ENCODE data around the gene TNRC6C.
A peak's percentile ranks its signal among the peaks of the same experiment; 100 is the strongest.
"Not testable (repeated sequence)": the region's sequence is repeated elsewhere in the genome, so short reads cannot be mapped to it uniquely, and the experiment has no call there.

Gene TNRC6C

GRCh38 chr17:78128551-78129350 lies 170.2 kb downstream of the TNRC6C start, which contains the start of gene TMC6:
Gene TMC6 (minus strand): TSS chr17:78128755. CDS start chr17:78126832, 1,923 bp downstream.
- no peak for DNase-seq

GRCh38 chr17:78129351-78130089 lies 171.0 kb downstream of the TNRC6C start:
- DNase-seq: no peak

- DNase-seq: no peak
Observed at GRCh38 chr17:78130090-78130436, 171.6 kb downstream of the TNRC6C start.

GRCh38 chr17:78130437-78131101 lies 172.1 kb downstream of the TNRC6C start, which contains the start of gene TMC8:
Gene TMC8 (plus strand): TSS chr17:78130771. CDS start chr17:78131589, 818 bp downstream.
- no peak for DNase-seq

- DNase-seq: no peak
Observed at GRCh38 chr17:78131172-78132083, 172.9 kb downstream of the TNRC6C start.

DNA sequence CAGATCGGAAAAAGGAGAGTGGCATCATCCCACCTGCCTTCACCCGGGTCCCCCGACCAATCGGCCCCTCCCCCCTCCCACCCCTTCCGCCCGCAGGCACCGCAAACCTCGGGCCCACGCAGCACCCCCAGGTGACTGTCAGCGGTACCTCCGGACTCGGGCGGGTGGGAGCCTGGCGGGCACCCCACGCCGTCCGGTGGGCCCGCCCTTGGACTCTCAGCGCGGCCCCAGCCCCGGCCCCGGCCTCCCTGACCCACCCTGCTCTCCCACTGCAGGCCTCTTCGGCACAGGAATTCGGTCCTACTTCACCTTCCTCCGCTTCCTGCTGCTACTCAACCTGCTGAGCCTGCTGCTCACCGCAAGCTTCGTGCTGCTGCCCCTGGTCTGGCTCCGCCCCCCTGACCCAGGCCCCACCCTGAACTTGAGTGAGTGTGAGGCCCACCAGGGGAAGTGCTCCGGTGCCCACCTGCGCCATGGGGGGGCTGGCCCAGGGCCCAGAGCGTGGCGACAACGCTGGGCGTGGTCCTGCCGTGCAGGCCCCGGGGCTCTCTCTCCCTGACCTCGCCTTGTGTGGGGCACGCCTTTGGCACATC lies 173.7 kb downstream of the TNRC6C start:
- DNase-seq: no peak

GRCh38 chr17:78132767-78133178 lies 174.3 kb downstream of the TNRC6C start:
- DNase-seq: no peak

DNA sequence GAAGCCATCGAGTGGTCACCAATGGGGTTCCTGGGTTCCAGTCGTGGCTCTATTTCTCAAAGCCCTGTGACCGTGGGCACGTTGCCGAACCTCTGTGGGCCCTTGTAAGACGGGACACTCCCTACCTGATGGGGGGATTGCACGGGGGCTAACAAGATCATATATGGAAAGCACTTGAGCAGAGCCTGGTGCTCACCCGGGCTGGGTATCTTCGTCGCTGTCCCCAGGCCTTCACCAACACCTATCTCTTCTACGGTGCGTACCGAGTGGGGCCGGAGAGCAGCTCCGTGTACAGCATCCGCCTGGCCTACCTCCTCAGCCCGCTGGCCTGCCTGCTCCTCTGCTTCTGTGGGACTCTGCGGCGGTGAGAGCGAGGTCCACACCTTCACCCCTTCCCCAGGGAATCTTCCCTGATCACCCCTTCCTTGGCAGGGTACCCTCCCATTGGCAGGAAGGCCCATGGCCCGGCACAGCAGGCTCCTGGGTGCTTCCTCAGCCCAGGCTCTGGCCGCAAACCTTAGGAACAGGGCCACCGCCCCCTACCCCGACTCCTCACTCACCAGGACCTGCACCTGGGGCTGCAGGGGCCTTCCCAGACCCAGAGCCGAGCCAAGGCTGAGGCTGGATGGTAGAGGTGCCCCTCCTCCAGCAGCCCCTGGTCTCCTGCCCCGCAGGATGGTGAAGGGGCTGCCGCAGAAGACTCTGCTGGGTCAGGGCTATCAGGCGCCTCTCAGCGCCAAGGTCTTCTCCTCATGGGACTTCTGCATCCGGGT lies 174.9 kb downstream of the TNRC6C start:
- DNase-seq: no peak

DNA sequence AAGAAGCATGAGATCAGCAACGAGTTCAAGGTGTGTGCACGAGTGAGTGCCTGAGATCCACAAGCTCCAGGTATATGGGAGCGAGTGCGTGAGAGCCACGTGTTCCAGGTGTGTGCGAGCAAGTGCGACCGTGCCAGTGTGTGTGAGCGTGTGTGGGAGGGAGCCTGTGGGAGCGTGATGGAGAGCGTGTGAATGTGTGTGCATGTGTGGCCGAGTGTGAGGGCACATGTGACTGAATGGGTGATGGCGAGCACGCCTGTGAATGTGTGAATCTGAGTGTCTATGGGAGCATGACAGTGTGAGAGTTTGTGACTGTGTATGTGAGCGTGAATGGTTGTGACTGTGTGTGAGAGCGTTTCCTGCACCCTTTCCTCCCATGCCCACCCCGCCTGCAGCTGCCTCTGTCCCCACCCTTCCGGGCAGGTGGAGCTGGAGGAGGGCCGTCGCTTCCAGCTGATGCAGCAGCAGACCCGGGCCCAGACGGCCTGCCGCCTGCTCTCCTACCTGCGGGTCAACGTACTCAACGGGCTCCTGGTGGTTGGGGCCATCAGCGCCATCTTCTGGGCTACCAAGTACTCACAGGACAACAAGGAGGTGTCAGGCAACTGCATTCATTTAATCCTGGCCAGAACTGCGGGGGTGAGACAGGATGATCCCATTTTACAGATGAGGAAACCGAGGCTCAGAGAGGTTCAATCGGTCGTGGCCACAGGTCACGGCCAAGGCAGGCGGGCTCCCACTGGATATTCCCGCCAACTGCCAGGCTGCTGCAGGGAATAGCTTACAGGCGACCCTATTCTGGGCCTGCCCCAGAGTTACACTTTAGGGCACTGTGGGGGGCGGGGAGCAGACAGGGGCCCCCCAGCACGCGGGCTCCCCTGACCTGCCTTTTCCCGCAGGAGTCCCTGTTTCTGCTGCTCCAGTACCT lies 175.7 kb downstream of the TNRC6C start:
- no peak for DNase-seq

DNA sequence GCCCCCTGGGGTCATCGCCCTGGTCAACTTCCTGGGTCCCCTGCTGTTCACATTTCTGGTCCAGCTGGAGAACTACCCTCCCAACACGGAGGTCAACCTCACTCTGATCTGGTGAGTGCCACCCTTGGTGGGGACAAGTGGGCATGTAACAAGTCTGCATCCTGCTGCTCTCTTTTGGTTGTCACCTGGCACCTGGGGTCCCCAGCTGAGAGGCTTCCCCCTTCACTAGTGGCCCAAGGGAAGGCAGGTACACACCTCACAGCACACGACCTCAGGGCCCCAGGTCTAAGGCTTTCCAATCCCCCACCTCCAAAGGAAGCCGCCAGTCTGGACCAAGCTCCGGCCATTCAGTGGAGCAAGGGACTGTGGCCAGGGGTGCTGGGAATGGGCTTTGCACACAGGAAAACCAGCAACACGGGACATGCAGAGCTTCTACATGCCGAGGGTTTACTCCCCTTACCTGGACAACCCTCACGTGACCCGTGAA lies 176.4 kb downstream of the TNRC6C start:
- no peak for DNase-seq

DNA sequence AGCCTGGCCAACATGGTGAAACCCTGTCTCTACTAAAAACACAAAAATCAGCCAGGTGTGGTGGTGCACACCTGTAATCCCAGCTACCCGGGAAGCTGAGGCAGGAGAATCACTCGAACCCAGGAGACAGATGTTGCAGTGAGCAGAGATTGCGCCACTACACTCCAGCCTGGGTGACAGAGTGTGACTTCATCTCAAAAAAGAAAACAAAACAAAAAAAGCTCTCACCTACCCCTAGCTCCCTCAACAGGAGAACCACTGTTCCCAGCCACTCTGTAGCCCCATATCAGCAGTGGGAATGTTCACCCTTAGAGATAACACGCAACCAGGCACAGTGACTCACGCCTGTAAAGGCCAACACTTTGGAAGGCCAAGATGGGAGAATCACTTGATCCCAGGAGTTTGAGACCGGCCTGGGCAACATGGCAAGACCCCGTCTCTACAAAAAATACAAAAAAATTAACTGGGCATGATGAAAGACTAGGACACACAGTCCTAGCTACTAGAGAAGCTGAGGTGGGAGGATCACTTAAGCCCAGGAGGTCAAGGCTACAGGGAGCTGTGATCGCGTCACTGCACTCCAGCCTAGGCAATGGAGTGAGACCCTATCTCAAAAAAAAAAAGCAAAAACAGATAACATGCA lies 177.5 kb downstream of the TNRC6C start:
- DNase-seq: no peak

GRCh38 chr17:78137392-78138203 lies 179.1 kb downstream of the TNRC6C start:
- no peak for DNase-seq

- no peak for DNase-seq
Observed at GRCh38 chr17:78138204-78139060, 179.9 kb downstream of the TNRC6C start.

DNA sequence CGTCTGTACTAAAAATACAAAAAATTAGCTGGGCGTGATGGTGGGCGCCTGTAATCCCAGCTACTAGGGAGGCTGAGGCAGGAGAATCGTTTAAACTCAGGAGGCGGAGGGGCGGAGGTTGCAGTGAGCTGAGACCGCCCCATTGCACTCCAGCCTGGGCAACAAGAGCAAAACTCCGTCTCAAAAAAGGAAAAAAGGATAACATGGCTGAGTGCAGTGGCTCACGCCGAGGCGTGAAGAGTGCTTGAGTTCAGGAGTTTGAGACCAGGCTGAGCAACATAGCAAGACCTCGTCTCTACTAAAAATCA lies 181.3 kb downstream of the TNRC6C start:
- not testable (repeated sequence) for DNase-seq

- peak; percentile 78 for DNase-seq
Observed at GRCh38 chr17:78140169-78141051, 181.9 kb downstream of the TNRC6C start.

GRCh38 chr17:78141437-78142118 lies 183.1 kb downstream of the TNRC6C start:
- no peak for DNase-seq

Measured in fibroblast of skin of right quadriceps (primary cell).